Measurements from ENCODE around the gene HDAC9. TPM values are rescaled to one million over a fixed set of nuclear protein-coding genes. Genes with fewer than 3 reads are reported as not detected.

HDAC9 gene
- total RNA-seq, 1 experiment from 2014 or later: 31.9 TPM

GRCh38 chr7:18974803-18975202 lies 479.3 kb downstream of the HDAC9 start:
- BruUV-seq (replicated peaks): no TSS peak
- Histone ChIP-seq H3K9me3 (ENCODE audit: low read depth, low read length, poor library complexity, severe bottlenecking) (no peaks in the 10 kb centered on the region), H3K27me3 (replicated peaks; ENCODE audit: insufficient read depth, low read depth, low read length, poor library complexity) (no peaks in the 10 kb centered on the region), H3K4me3 (ENCODE audit: low read depth, low read length, poor library complexity, severe bottlenecking) (no peak overlapping the region), H3K27ac (ENCODE audit: low read depth, low read length, poor library complexity, severe bottlenecking) (no peak overlapping the region), H3K36me3 (ENCODE audit: insufficient read depth, low read length, poor library complexity, severe bottlenecking) (no peaks in the 10 kb centered on the region), H3K4me1 (ENCODE audit: insufficient read depth, low read length, poor library complexity, severe bottlenecking) (peaks cover 39% of the 10 kb centered on the region)
- no peak for DNase-seq (ENCODE audit: low spot score)
- intact Hi-C loops (cut with micrococcal nuclease; ENCODE audit: unreplicated experiment): loop anchor here (10.0 kb wide), 1 partner anchor 410 kb away; no protein-coding TSS in a partner anchor
- CTCF ChIA-PET: no interaction called here
- POLR2A ChIA-PET (ENCODE audit: low non-redundant PET): no interaction called here
- TF ChIP-seq CTCF (conservative IDR thresholded peaks at IDR 0.05; ENCODE audit: low read depth, low read length) (no peak), EZH2 (IDR thresholded peaks at IDR 0.05; ENCODE audit: borderline replicate concordance, low read depth, low read length, poor library complexity, severe bottlenecking) (no peak)

- POLR2A ChIA-PET (ENCODE audit: low non-redundant PET): no interaction called here
Observed at GRCh38 chr7:18975276-18975675, 479.7 kb downstream of the HDAC9 start.

GRCh38 chr7:18975689-18976280 lies 480.2 kb downstream of the HDAC9 start:
- no peaks in the 10 kb centered on the region for H3K36me3 ChIP-seq (ENCODE audit: insufficient read depth, low read length, poor library complexity, severe bottlenecking)
- peaks cover 39% of the 10 kb centered on the region for H3K4me1 ChIP-seq (ENCODE audit: insufficient read depth, low read length, poor library complexity, severe bottlenecking)
- H3K4me3 ChIP-seq (ENCODE audit: low read depth, low read length, poor library complexity, severe bottlenecking): no peak overlapping the region
- H3K27me3 ChIP-seq (replicated peaks; ENCODE audit: insufficient read depth, low read depth, low read length, poor library complexity): no peaks in the 10 kb centered on the region
- intact Hi-C loops (cut with micrococcal nuclease; ENCODE audit: unreplicated experiment): loop anchor here (10.0 kb wide), 1 partner anchor 411 kb away; no protein-coding TSS in a partner anchor
- TF ChIP-seq EZH2 (IDR thresholded peaks at IDR 0.05; ENCODE audit: borderline replicate concordance, low read depth, low read length, poor library complexity, severe bottlenecking): no peak
- TF ChIP-seq CTCF (conservative IDR thresholded peaks at IDR 0.05; ENCODE audit: low read depth, low read length): no peak
- H3K27ac ChIP-seq (ENCODE audit: low read depth, low read length, poor library complexity, severe bottlenecking): no peak overlapping the region
- POLR2A ChIA-PET (ENCODE audit: low non-redundant PET): no interaction called here
- no peaks in the 10 kb centered on the region for H3K9me3 ChIP-seq (ENCODE audit: low read depth, low read length, poor library complexity, severe bottlenecking)
- BruUV-seq (replicated peaks): no TSS peak
- CTCF ChIA-PET: no interaction called here
- no peak for DNase-seq (ENCODE audit: low spot score)

More at GRCh38 chr7:18975276-18975675, 479.7 kb downstream of the HDAC9 start:
- no TSS peak for BruUV-seq (replicated peaks)
- H3K27ac ChIP-seq (ENCODE audit: low read depth, low read length, poor library complexity, severe bottlenecking): no peak overlapping the region
- H3K27me3 ChIP-seq (replicated peaks; ENCODE audit: insufficient read depth, low read depth, low read length, poor library complexity): no peaks in the 10 kb centered on the region
- no peaks in the 10 kb centered on the region for H3K36me3 ChIP-seq (ENCODE audit: insufficient read depth, low read length, poor library complexity, severe bottlenecking)
- CTCF ChIA-PET: no interaction called here
- no peak for DNase-seq (ENCODE audit: low spot score)
- intact Hi-C loops (cut with micrococcal nuclease; ENCODE audit: unreplicated experiment): loop anchor here (10.0 kb wide), 1 partner anchor 410 kb away; no protein-coding TSS in a partner anchor
- peaks cover 39% of the 10 kb centered on the region for H3K4me1 ChIP-seq (ENCODE audit: insufficient read depth, low read length, poor library complexity, severe bottlenecking)
- no peak overlapping the region for H3K4me3 ChIP-seq (ENCODE audit: low read depth, low read length, poor library complexity, severe bottlenecking)
- H3K9me3 ChIP-seq (ENCODE audit: low read depth, low read length, poor library complexity, severe bottlenecking): no peaks in the 10 kb centered on the region
- no peak for TF ChIP-seq EZH2 (IDR thresholded peaks at IDR 0.05; ENCODE audit: borderline replicate concordance, low read depth, low read length, poor library complexity, severe bottlenecking)
- no peak for TF ChIP-seq CTCF (conservative IDR thresholded peaks at IDR 0.05; ENCODE audit: low read depth, low read length)
